ENCODE results near the gene BTNL8. TPM values are rescaled to one million over a fixed set of nuclear protein-coding genes. Genes with fewer than 3 reads are reported as not detected.

The BTNL8 gene
- total RNA-seq, 2 experiments from 2014 or later = not detected

- Mint-ChIP-seq H3K36me3 (ENCODE audit: low read depth) (no peaks in the 10 kb centered on the region), H3K27me3 (peaks cover 6% of the 10 kb centered on the region), H3K27ac (no peak overlapping the region), H3K4me3 (no peak overlapping the region), H3K9me3 (no peaks in the 10 kb centered on the region), H3K4me1 (ENCODE audit: low read depth) (peaks cover 8% of the 10 kb centered on the region)
- DNase-seq (peak; percentile 87), ATAC-seq (peak; percentile 59)
- intact Hi-C loops (cut with micrococcal nuclease) = no loop called here
- CTCF ChIA-PET = interaction anchor here (0.6 to 2.1 kb wide), 21 partner anchors 8 to 299 kb away, joined by 3 to 7 read pairs (median 3); no protein-coding TSS in a partner anchor
- POLR2A ChIA-PET = interaction anchor here (1.5 kb wide), 1 partner anchor 37 kb away, joined by 5 read pairs; no protein-coding TSS in a partner anchor
- peak; percentile 75 for TF ChIP-seq CTCF (IDR thresholded peaks at IDR 0.05)
Observed at GRCh38 chr5:180868960-180869359, 30.0 kb upstream of the BTNL8 start.

GRCh38 chr5:180869587-180869986 lies 29.4 kb upstream of the BTNL8 start:
- no peak for ATAC-seq
- POLR2A ChIA-PET = interaction anchor here (1.0 to 1.5 kb wide), 2 partner anchors 8 to 38 kb away, joined by 3 to 5 read pairs; no protein-coding TSS in a partner anchor
- CTCF ChIA-PET = interaction anchor here (1.0 to 2.1 kb wide), 12 partner anchors 7 to 298 kb away, joined by 3 to 7 read pairs (median 4); no protein-coding TSS in a partner anchor
- intact Hi-C loops (cut with micrococcal nuclease) = no loop called here
- DNase-seq = no peak
- Mint-ChIP-seq H3K4me1 (ENCODE audit: low read depth) (peaks cover 8% of the 10 kb centered on the region), H3K4me3 (no peak overlapping the region), H3K27ac (no peak overlapping the region), H3K27me3 (peaks cover 6% of the 10 kb centered on the region), H3K36me3 (ENCODE audit: low read depth) (no peaks in the 10 kb centered on the region), H3K9me3 (no peaks in the 10 kb centered on the region)
- no peak for TF ChIP-seq CTCF (IDR thresholded peaks at IDR 0.05)

GRCh38 chr5:180870276-180871068 lies 28.5 kb upstream of the BTNL8 start:
- DNase-seq (no peak), ATAC-seq (no peak)
- Mint-ChIP-seq H3K27ac (no peak overlapping the region), H3K9me3 (no peaks in the 10 kb centered on the region), H3K4me1 (ENCODE audit: low read depth) (peaks cover 8% of the 10 kb centered on the region), H3K27me3 (peaks cover 6% of the 10 kb centered on the region), H3K4me3 (no peak overlapping the region), H3K36me3 (ENCODE audit: low read depth) (no peaks in the 10 kb centered on the region)
- POLR2A ChIA-PET = interaction anchor here (1.0 kb wide), 1 partner anchor 9 kb away, joined by 3 read pairs; no protein-coding TSS in a partner anchor
- TF ChIP-seq CTCF (IDR thresholded peaks at IDR 0.05) = no peak
- CTCF ChIA-PET = interaction anchor here (0.8 to 2.1 kb wide), 3 partner anchors 67 to 216 kb away, joined by 3 to 6 read pairs (median 4); no protein-coding TSS in a partner anchor
- intact Hi-C loops (cut with micrococcal nuclease) = loop anchor here (10.0 kb wide), 1 partner anchor 154 kb away; no protein-coding TSS in a partner anchor

GRCh38 chr5:180872419-180872818 lies 26.5 kb upstream of the BTNL8 start:
- no peaks in the 10 kb centered on the region for H3K36me3 Mint-ChIP-seq (ENCODE audit: low read depth)
- no peak for DNase-seq
- no peaks in the 10 kb centered on the region for H3K9me3 Mint-ChIP-seq
- TF ChIP-seq CTCF (IDR thresholded peaks at IDR 0.05) = no peak
- ATAC-seq = no peak
- H3K4me3 Mint-ChIP-seq = no peak overlapping the region
- H3K27ac Mint-ChIP-seq = no peak overlapping the region
- H3K27me3 Mint-ChIP-seq = peaks cover 3% of the 10 kb centered on the region
- H3K4me1 Mint-ChIP-seq (ENCODE audit: low read depth) = peaks cover 8% of the 10 kb centered on the region
- POLR2A ChIA-PET = no interaction called here
- intact Hi-C loops (cut with micrococcal nuclease) = loop anchor here (10.0 kb wide), 1 partner anchor 152 kb away; no protein-coding TSS in a partner anchor
- CTCF ChIA-PET = no interaction called here

All from activated CD8-positive, alpha-beta T cell treated with anti-CD3 and anti-CD28 coated beads for 36 hours (primary cell).